Adipose tissue (tissue), 3 donors: Measurements from ENCODE around the gene LAPTM5. TPM values are rescaled to one million over a fixed set of nuclear protein-coding genes. Genes with fewer than 3 reads are reported as not detected.
"Not testable (repeated sequence)": the region's sequence is repeated elsewhere in the genome, so short reads cannot be mapped to it uniquely, and the experiment has no call there.

Source experiments
- H3K27ac ChIP-seq: one replicate; pipeline ENCODE4 v1.5.1; 2013; ENCODE audit warnings: low read depth, low read length
- WGBS, 3 donors: extraction: QIAGEN DNeasy Blood & Tissue Kit; methylation state at CpG; one replicate each; pipeline ENCODE4 v1.1.7; 2013; 5-methylcytosine and 5-hydroxymethylcytosine counted together
- polyA plus RNA-seq, 3 donors: library from polyadenylated mRNA; stranded (reverse); fragments of 200-250 nt; gene quantifications; one replicate each; pipeline ENCODE4 v1.2.3, GENCODE V29; 2013
- donor health status: healthy with polysubstance abuse.
- donor health status: Bipolar disorder and iron deficiency.
- donor health status: healthy.

The LAPTM5 gene
- polyA plus RNA-seq, 3 donors, result 19.5 to 106 (median 62.3) TPM

DNA sequence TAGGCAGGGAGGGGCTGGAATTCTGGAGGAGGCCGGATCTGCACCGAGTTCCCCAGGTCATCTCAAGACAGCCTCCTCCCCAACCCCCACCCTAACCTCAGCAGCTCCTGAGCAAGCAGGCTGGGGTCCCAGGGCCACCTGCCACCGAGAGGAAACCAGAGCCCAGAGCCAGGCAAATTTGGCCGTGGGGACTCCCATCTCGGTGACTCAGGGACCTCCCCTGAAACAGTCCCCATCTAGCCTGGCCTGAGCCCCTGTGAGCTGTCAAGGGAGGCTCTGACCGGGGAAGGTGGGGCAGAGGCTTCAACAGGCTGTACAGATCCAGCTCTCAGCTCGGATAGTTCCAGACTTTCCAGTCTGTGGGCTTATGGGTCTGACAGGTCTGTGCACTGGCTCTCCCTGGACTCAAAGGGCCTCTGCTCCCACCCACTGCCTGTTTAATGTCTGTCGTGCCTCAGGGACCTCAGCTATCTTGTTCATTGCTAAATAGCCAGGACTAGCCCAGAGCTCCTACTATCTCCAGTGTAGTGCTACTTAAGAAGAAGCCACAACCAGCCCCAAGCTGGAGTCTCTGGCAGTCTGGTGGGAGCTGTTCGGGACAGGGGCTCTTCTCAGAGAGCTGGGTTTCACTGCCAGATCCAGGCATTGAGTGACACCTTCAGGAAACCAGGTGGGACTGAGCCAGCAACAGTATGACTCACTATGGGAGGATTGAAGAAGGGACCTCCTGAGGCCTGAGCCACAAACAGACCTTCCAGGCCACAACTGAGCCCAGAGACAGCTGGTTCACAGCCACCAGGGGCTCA lies 59.8 kb downstream of the LAPTM5 start:
- 40 to 71% (median 60%) methylated on average over 9 of the region's 9 CpGs for WGBS, 3 donors
- H3K27ac ChIP-seq, result no peak overlapping the region

DNA sequence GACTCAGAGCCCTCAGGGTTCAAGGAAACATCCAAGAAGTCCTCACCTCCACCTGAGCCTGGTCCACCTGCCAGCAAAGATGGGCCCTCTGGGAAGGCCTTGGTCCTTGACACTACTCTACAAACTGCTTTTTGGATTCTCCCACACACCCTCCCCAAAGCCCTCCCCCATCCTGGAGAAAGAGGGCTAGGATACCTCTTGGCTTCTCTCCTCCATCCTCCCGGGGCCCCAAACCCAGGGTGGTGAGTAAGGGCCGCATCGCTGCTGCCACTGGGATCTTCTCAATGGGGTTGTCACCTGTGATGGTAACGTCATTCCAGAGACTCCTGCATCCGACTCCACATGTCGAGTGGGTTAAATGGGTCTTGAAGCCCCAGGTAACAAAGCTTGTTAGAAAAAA lies 60.7 kb downstream of the LAPTM5 start:
- WGBS, 3 donors, result 92 to 96% (median 93%) methylated on average over 6 of the region's 6 CpGs
- H3K27ac ChIP-seq, result no peak overlapping the region

DNA sequence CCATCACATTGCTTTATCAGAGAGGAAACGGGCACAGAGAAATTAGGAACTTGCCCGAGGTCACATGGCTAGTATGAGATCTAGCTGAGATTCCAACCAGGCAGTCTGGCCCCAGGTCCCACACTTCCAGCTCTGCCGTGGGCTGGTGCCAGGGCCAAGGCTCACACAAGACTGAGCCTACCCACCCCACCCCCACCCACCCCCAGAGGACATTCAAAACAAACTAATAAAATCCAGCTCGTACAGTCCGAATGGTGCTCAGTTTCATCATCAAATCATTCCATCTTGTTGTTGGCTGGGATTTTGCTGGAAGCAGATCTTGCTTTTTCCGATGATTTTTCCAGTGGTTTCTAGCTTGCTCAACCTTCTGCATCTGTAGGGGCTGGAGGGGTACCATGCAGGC lies 62.1 kb downstream of the LAPTM5 start:
- H3K27ac ChIP-seq, result no peak overlapping the region
- 38 to 66% (median 46%) methylated on average over 6 of the region's 6 CpGs for WGBS, 3 donors

DNA sequence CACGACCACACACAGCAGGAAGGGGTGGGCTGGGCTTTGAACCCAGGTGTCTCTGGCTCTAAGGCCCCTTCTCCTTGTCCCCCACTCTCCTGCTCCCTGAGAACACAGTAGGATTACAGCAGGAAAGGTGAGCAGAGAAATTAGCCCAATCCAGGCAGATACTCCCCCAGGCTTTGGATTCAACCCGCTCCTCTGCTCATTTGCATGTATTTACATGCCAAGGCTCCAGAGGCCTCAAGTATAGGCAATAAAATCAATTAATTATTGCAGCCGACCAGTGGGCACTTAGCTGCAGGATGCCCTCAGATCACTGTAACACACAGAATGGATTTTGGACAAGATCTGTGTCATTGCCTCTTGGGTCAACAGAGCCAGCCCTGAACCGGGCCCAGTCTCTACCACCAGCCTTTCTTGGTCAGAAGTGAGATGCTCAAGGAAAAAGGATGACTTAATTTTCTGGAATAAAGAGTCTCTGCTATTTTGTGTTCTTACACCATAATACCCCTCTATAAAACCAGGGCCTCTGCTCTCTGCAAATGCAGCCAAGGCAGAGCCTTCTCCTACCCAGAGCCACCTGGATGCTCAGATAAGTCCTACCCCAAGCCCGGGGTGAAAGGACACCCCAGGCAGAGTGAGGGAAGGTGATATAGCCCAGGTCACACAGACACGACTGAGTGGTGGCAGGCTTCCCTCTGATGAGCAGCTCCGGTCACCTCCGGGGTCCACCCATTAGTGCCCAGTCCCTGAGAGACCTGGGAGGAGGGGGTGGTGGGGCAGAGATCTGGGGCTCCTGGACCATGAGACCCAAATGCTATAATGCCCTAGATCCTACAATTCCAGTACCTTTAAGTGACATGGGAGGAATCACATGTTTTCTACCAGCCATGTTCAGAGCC lies 63.0 kb downstream of the LAPTM5 start:
- H3K27ac ChIP-seq, result no peak overlapping the region
- 71 to 82% (median 80%) methylated on average over 8 of the region's 8 CpGs for WGBS, 3 donors

DNA sequence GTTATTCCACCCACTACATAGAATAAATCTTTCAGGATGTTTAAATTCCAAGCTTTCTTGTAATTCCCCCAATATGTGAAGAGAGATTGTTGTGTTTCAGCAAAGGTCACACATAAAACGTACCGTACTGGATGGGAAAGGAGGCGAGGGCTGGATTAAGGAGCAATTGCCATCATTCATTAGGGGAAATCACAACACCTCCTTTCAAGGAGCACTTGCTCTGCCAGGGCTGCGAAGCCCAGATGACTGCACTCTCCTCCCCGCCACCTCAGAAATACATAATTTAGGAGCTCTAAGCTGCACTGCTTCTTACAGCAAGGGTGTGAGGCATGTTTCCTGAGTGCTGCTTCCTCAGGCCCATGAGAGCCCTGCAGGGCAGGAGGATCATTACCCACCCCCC lies 63.8 kb downstream of the LAPTM5 start:
- WGBS, 3 donors, result 70 to 92% (median 92%) methylated on average over 5 of the region's 5 CpGs
- no peak overlapping the region for H3K27ac ChIP-seq

DNA sequence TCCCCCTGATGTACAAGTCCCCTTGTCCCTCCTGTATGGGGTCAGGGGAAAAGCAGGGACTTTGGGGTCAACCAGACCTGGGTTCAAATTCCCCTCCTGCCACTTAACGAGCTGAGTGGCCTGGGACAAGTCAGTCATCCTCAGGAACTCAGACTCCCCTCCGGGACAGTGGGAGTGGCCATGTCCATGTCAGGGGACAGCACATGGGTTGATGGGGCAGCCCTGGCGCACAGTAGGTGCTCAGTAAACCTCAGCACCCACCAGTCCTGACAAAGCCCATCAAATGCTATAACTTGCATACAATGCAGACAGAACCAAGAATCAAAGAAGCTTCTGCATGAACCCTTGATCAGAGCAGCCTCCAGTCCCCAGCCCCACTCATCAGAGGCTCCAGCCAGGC lies 64.2 kb downstream of the LAPTM5 start:
- no peak overlapping the region for H3K27ac ChIP-seq
- WGBS, 3 donors, result 71 to 87% (median 74%) methylated on average over 3 of the region's 3 CpGs

DNA sequence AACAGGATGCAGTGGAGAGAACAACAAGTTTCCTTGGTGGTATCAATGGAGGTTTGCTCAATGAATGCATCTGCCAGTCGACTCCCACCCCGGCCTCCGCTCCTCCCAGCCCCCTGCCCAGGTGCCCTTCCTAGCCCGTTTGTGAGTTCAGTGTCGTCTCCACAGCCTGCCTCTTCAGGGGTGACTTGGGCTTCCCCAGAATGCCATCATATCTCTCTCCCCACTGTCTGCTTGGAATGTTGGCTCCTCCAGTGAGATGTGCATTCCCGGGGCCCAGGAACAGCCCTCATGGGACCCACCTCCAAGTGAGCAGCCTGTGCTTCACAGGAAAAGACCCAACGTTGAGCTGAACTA lies 64.6 kb downstream of the LAPTM5 start:
- WGBS, 3 donors, result 66 to 79% (median 73%) methylated on average over 7 of the region's 7 CpGs
- no peak overlapping the region for H3K27ac ChIP-seq

DNA sequence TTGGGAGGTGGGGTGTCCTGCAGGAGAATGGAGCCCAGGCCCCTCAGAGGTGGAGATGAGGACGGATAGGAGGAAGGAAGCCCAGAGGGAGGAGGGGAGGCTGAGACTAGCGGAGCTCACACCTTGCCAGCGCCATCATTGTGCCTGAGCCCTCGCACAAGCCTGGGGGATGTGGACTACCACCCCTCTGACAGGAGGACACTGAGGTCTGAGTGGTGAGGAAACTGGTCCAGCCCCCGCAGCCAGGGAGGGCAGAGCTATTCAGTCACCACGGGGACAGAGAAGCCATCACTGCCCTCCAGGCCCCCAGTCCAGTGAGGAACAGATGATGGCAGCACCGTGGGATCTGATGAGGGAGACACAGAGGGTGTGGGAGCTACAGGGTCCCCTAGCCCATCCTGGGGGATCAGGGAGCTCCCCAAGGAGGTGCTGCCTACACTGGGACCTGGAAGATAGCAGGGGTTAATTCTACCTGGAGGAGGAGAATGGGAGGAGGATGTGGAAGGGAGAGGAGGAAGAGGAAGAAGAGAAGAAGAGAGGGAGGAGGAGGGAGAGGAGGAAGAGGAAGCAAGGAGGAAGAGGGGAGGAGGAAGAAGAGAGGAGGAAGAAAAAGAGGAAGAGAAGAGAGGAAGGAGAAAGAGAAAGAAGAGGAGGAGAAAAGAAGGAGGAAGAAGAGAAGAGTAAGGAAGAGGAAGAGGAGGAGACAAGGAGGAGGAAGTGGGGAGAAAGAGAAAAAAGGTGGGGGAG lies 65.2 kb downstream of the LAPTM5 start:
- no peak overlapping the region for H3K27ac ChIP-seq
- 70 to 74% (median 71%) methylated on average over 7 of the region's 7 CpGs for WGBS, 3 donors

DNA sequence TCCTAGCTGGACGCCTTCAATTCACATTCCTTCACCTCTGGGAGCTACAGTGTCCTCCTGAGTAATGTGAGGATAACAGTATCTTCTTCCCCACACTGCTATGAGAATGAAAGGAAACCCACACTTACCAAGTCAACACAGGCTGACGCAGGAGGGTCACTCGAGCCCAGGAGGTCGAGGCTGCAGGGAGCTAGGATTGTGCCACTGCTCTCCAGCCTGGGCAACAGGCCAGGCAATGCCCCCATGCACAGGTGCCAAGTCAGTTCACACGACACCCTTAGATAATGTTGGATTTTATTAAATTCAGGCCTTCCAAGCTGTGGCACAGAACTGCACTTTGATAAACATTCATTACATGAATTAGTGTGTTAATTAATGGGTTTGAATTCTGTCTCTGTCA lies 66.1 kb downstream of the LAPTM5 start:
- no peak overlapping the region for H3K27ac ChIP-seq
- 47 to 75% (median 65%) methylated on average over 5 of the region's 5 CpGs for WGBS, 3 donors

DNA sequence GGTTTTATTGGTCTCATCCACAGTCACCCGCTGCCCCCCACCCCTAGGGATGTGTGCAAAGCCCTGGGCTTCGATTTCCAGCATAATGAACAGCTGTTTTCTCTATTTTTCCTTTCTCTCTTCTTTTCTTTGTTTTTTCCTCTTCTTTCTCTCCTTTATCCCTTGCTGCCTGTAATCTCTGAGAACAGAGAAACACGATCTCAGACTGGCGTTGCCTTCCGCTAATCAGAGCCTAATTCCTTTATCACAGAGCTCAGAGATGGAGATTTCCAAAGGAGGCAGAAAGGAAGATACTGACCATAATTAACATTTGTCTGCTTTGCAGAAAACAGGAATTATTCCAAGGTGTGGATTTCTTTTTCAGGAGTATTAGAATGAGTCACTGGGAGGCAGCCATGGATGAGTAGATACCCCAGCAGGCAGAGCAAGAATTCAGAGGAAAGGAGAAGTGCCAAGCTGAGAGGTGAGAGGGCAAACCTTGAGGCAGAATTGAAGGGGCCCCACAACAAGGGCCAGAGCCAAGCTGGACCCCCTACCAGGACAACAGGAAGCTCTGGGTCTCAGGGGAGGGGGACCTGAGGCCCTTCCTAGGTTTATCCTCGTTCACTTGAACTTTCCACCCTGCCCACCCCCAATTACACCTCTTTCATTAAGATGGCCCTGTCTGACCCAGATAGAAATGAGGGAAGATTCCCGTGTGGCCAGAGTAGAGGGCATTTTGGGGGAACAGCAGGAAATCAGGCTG lies 67.5 kb downstream of the LAPTM5 start:
- no peak overlapping the region for H3K27ac ChIP-seq
- WGBS, 3 donors, result 49 to 62% (median 62%) methylated on average over 7 of the region's 7 CpGs

DNA sequence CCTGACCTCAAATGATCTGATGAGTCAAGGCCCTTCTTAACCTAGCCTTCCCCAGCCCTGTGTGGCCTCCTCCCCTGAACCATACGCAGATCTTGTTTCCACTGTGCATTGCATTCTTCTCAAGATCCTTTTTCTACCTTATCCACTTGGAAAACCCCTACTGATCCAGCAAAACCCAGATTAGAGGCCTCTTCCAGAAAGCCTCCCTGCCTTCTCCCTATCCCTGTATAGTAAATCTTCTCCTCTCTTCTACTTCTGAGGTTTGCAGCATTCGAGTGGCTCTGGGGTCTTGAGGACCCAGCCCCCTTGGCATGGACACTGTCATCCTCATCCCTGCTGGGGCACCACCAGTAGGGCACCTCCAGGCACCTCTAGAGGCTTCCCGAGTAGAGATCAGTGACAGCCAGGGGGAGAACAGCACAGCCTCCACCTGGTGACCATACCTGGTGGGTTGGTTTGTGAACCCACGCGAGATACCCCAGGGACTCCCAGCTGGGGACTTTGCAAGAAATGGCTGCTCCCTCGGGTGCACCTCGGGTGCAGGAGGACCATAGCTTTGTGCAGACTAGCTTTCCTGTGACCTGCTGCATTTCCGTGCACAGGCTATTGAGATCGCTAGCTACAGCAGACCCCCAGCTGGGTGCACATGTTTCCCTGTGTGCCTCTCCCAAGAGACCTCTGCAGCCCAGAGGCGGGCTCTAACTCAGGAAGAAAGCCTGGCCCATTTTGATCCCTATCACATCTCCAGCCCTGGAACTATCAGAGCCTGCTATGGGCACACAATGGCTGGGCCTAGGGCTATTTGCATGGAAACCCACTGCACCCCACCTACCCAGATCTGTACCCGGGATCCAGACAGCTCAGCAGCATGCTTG lies 68.4 kb downstream of the LAPTM5 start:
- WGBS, 3 donors, result 76 to 90% (median 79%) methylated on average over 11 of the region's 11 CpGs
- H3K27ac ChIP-seq, result no peak overlapping the region

DNA sequence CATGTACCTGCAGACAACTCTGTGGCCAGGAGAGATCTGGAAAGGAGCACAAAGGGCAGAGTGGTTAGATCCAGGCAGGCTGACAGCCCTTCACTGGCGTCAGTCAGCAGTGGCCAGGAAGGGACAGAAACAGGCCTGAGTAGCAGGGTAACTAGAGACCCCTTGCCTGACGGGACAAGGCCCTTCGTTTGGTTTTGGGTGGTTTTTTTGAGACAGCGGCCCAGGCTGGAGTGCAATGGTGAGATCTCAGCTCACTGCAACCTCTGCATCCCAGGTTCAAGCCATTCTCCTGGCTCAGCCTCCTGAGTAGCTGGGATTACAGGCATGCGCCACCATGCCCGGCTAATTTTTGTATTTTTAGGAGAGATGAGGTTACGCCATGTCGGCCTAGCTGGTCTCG lies 69.1 kb downstream of the LAPTM5 start:
- not testable (repeated sequence) for H3K27ac ChIP-seq
- 89 to 96% (median 90%) methylated on average over 9 of the region's 9 CpGs for WGBS, 3 donors

DNA sequence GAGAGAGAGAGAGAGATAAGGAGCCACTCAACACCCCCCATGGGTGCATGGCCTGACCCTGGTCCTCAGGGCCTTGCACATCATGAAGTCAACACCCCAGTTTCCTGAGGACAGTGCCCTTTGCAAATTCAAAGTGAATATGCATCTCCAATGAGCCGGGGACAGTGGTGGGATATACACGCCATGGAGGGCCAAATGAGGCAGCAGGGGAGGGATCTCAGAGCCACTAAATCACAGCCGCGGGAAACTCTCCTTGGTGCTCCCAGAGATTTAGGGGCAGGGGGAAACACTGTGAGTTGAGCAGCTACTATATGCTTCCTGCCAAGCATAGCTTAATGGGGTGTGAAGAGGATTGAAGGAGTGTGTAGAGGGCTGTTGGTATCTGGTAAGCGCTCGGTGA lies 69.7 kb downstream of the LAPTM5 start:
- 94 to 95% (median 95%) methylated on average over 6 of the region's 6 CpGs for WGBS, 3 donors
- no peak overlapping the region for H3K27ac ChIP-seq

DNA sequence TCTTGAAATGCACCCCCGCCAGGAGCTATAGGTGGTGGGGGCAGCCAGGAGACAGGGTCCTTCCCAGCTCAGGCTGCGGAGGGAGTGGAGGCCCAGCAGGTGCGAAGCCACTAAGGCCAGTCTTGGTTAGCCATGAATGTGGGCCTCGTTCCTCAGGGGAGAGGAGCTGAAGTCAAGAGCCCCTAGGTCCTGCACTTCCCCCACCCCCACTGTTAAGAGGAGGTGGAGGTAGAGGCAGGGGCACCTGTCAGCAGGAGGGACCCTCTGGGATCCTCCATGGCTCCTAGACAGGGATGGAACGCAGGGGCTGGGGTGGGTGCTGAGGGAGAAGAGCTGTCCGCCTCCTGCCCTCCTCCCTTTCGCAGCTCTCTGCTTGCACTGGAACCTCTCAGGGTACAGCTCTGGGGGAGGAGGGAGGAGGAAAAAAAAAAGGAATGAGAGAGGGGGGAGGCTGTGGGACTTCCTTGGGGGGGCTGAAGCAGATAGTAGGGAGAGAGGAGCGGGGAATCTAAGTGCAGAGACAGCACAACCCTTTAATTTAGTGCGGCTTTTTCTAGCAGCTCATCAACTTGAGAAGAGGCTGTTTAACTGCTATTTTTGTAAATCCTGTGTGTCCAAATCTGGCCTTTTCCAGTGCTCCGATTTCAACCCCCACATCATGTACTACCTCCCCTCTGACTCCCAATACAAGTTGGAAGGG lies 71.2 kb downstream of the LAPTM5 start:
- H3K27ac ChIP-seq, result no peak overlapping the region
- WGBS, 3 donors, result 53 to 73% (median 58%) methylated on average over 10 of the region's 10 CpGs

DNA sequence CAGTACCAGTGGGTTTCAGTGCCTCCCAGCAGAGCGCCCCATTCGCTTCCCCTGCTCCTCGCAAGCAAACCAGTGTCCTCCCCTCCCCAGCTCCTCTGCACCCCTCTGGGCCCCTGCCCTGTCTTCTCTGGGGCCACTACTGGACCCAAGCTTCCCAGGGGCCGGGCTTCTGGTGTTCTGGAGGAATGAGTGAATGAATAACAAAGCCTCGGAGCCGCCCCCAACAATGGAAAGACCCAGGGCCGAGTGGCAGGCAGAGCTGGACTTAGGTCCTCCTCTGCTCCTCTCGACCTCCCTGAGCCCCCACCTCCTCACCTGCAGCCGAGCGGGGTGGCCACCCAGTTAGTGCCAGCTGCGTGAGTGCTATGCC lies 71.8 kb downstream of the LAPTM5 start:
- 27 to 58% (median 35%) methylated on average over 11 of the region's 11 CpGs for WGBS, 3 donors
- H3K27ac ChIP-seq, result no peak overlapping the region

DNA sequence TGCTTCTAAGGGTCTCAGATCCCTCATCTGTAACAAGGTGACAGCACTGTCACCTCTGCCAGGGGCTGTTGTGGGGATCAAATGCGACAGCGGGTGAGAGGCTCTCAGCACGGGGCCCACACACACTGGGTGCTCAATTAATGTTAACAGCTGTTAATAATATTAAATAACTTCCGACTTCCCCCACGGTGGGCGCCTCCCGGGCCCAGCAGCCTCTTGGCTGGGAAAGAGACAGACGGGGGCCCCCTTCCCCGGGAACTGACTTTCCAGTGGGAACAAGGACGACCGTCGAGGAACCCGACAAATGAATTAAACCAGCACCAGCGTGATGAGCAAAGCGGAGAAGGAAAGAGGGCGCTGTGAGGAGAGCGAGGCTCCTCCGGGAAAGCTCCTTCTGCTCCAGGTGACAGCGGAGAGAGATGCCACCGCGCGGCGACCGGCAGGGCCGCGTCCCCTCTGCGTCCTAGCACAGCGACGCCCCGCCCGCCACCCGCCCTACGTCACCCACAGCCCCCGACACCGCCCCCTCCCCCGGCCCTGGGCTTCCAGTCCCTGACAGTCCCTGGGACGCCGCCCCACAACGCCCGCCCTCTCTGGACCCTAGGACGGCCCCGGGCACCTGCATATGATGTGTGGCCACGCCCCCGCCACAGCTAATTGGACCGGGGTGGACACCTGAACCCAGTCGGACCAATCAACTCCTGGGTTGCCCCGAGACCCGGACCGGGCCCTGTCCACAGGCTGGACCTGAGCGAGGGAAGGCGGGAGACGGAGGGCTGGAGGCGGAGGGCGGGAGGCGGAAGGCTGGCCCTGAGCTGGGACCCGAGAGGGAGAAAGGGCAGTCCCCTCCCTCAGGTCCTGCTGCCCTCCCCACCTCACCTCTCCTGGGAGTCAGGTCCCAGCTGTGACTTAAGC lies 72.4 kb downstream of the LAPTM5 start:
- WGBS, 3 donors, result 8 to 10% (median 9%) methylated on average over 27 to 56 of the region's 56 CpGs
- no peak overlapping the region for H3K27ac ChIP-seq
